A673 (cell line): ENCODE results near the gene SLC26A5.

Experiments
- CTCF ChIP-seq: fragments of 300-800, 200-600 bp; sonication (generic); conservative IDR thresholded peaks from 2 replicates; pipeline ENCODE4 v1.5.1; 2017; ENCODE audit warnings: low read depth, mild to moderate bottlenecking, antibody characterized with exemption, low read length, moderate library complexity, mixed read lengths
- EZH2 ChIP-seq: fragments of 200-600 bp; sonication (generic); IDR thresholded peaks from 2 replicates; pipeline ENCODE4 v1.6.1; 2017; ENCODE audit warnings: borderline replicate concordance, low read depth, mild to moderate bottlenecking, mixed read lengths, antibody characterized with exemption, low read length; ENCODE audit not compliant: poor library complexity, severe bottlenecking

DNA sequence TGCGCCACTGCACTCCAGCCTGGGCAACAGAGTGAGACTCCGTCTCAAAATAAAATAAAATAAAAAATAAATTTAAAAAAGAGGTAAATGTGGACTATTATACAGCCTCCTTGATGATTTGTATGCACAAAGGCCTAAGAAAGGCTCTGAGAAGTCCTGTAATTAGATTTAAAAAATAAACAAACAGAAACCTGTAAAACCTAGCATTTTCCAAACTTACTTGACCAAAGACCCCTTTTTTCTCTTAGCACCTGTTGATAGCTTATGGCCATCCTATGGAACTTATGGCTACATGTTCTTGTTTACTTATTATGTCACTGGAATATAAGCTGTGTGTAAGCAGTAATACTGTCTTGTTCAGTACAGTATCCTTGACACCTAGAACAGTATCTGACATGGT, 107.1 kb downstream of the SLC26A5 start:
- TF ChIP-seq CTCF: no peak
- no peak for TF ChIP-seq EZH2
